K562 (cell line): ENCODE measurements around the gene CFAP73. TPM values are rescaled to one million over a fixed set of nuclear protein-coding genes. Genes with fewer than 3 reads are reported as not detected.
A peak's percentile ranks its signal among the peaks of the same experiment; 100 is the strongest.

Experiments used
- BRD4 ChIP-seq: fragments of 200-600 bp; sonication (generic); IDR thresholded peaks from 2 replicates; pipeline ENCODE4 v1.6.1; 2017; ENCODE audit warnings: inconsistent platforms
- CEBPG ChIP-seq, 3 experiments: fragments of 200-800 bp in 1 of 3; sonication (Bioruptor generic) in 1 of 3; sonication (generic) in 1 of 3; formaldehyde crosslinking in 1 of 3; IDR thresholded peaks in 2 of 3; conservative IDR thresholded peaks in 1 of 3; 2 replicates each; pipeline versions ENCODE4 v1.6.1 to v1.8.0; 2016 to 2022; ENCODE audit warnings: missing compliant biosample characterization in 2 of 3, missing genetic modification characterization in 2 of 3, mild to moderate bottlenecking in 1 of 3, missing genetic modification reagents in 1 of 3
- E4F1 ChIP-seq: fragments of 250-450 bp; sonication (Bioruptor Pico); IDR thresholded peaks from 2 replicates; pipeline ENCODE4 v1.5.0; 2021; ENCODE audit warnings: mild to moderate bottlenecking, borderline replicate concordance
- ELF4 ChIP-seq: fragments of 450-650 bp; formaldehyde crosslinking; IDR thresholded peaks from 2 replicates; pipeline ENCODE4 v1.4.0; 2022; ENCODE audit warnings: missing genetic modification characterization
- GATAD2B ChIP-seq: fragments of 450-650 bp; IDR thresholded peaks from 2 replicates; pipeline ENCODE4 v1.6.1; 2017; ENCODE audit warnings: mild to moderate bottlenecking, borderline replicate concordance
- HDAC6 ChIP-seq: IDR thresholded peaks from 2 replicates; pipeline ENCODE4 v1.6.1; 2012; ENCODE audit warnings: low read depth, mild to moderate bottlenecking, control low read depth, inconsistent platforms, low read length, moderate library complexity
- HLTF ChIP-seq: fragments of 450-650 bp; IDR thresholded peaks from 2 replicates; pipeline ENCODE4 v1.6.1; 2016
- HMGXB4 ChIP-seq: sonication (generic); formaldehyde crosslinking; IDR thresholded peaks from 2 replicates; pipeline ENCODE4 v1.8.1; 2023; ENCODE audit warnings: mild to moderate bottlenecking, missing genetic modification reagents
- MYBL2 ChIP-seq, 2 experiments: fragments of 450-650 bp in 1 of 2; sonication (generic) in 1 of 2; formaldehyde crosslinking in 1 of 2; IDR thresholded peaks; 2 replicates each; pipeline versions ENCODE4 v1.6.1 to v1.8.1; 2017 to 2022; ENCODE audit warnings: borderline replicate concordance in 1 of 2, inconsistent platforms in 1 of 2, low read depth in 1 of 2, mild to moderate bottlenecking in 1 of 2, missing genetic modification reagents in 1 of 2, moderate library complexity in 1 of 2
- NR0B1 ChIP-seq: fragments of 450-650 bp; IDR thresholded peaks from one replicate; pipeline ENCODE4 v1.6.1; 2018; ENCODE audit warnings: mild to moderate bottlenecking, moderate library complexity; ENCODE audit not compliant: partially characterized antibody
- POLR2AphosphoS5 ChIP-seq: IDR thresholded peaks from 2 replicates; pipeline ENCODE4 v1.6.1; 2011; ENCODE audit warnings: mild to moderate bottlenecking, low read depth, low read length, moderate library complexity; ENCODE audit not compliant: control insufficient read depth, insufficient read depth
- SAP30 ChIP-seq: fragments of 200-600 bp; sonication (generic); IDR thresholded peaks from 2 replicates; pipeline ENCODE4 v1.6.1; 2012; ENCODE audit warnings: borderline replicate concordance, low read depth, mild to moderate bottlenecking, moderate library complexity, low read length, control low read depth, inconsistent platforms; ENCODE audit not compliant: insufficient read depth, poor library complexity, severe bottlenecking
- SIN3B ChIP-seq: fragments of 450-650 bp; IDR thresholded peaks from 2 replicates; pipeline ENCODE4 v1.6.1; 2017; ENCODE audit warnings: low read depth, mild to moderate bottlenecking, moderate library complexity
- SRSF3 ChIP-seq: fragments of 200-400 bp; formaldehyde crosslinking; IDR thresholded peaks from 2 replicates; pipeline ENCODE4 v1.6.1; 2016; ENCODE audit warnings: mild to moderate bottlenecking, low read length, moderate library complexity; ENCODE audit not compliant: insufficient read depth
- ZNF12 ChIP-seq: sonication (generic); formaldehyde crosslinking; IDR thresholded peaks from 2 replicates; pipeline ENCODE4 v1.4.0; 2020; ENCODE audit warnings: mild to moderate bottlenecking, missing genetic modification reagents
- ZNF41 ChIP-seq: fragments of 250-450 bp; sonication (Bioruptor Pico); conservative IDR thresholded peaks from 2 replicates; pipeline ENCODE4 v1.4.0; 2020; ENCODE audit warnings: mild to moderate bottlenecking
- ZNF584 ChIP-seq: fragments of 200-800 bp; sonication (Bioruptor generic); IDR thresholded peaks from 2 replicates; pipeline ENCODE4 v1.6.1; 2016; ENCODE audit warnings: low read depth, mild to moderate bottlenecking, missing genetic modification characterization, missing compliant biosample characterization
- ZNF668 ChIP-seq: fragments of 250-450 bp; sonication (Bioruptor Pico); IDR thresholded peaks from 2 replicates; pipeline ENCODE4 v1.8.0; 2022; ENCODE audit warnings: mild to moderate bottlenecking, inconsistent platforms
- polyA plus RNA-seq, 8 experiments: library from polyadenylated mRNA; depleted of rRNA in 4 of 8; stranded (reverse) in 5 of 8; unstranded in 3 of 8; fragments of >200 nt; fragmentation: Nextera tagmentation in 2 of 8; fragmentation: Illumina TruSeq in 1 of 8; extraction: Ambion mirVana in 2 of 8; extraction: Trizol in 1 of 8; gene quantifications; 2 replicates each; pipeline versions ENCODE4 v1.2.1 to v1.2.3, GENCODE V29; 2011 to 2014; ENCODE audit warnings: inconsistent platforms in 1 of 8, missing spikeins in 1 of 8
- total RNA-seq, 7 experiments: library from RNA; depleted of rRNA in 6 of 7; stranded (reverse); fragments of >200 nt in 6 of 7; fragmentation: Illumina TruSeq in 2 of 7; extraction: Trizol in 2 of 7; gene quantifications; 2 replicates each; pipeline versions ENCODE4 v1.2.1 to v1.2.3, GENCODE V29; 2011 to 2021; ENCODE audit warnings: low replicate concordance in 1 of 7
- TF ChIP-seq, protein P1 (sequence below): fragments of 450-650 bp; IDR thresholded peaks from 2 replicates; pipeline ENCODE4 v1.6.1; 2016; ENCODE audit warnings: missing biosample characterization, missing genetic modification characterization

CFAP73 gene
- total and polyA plus RNA-seq, 9 of the 15 experiments (the other 6 are each of a cell fraction or from before 2014, with no cell fraction given): not detected

- TF ChIP-seq HMGXB4 (CRISPR knock-in tag) (peak; percentile 79; the same call in 1 of the 2 replicates), MYBL2 (IDR thresholded peaks at IDR 0.05; ENCODE audit: low read depth) (no peak), MYBL2 (CRISPR knock-in tag; IDR thresholded peaks at IDR 0.05; ENCODE audit: borderline replicate concordance) (no peak), ZNF584 (CRISPR knock-in tag) (no peak), HLTF (no peak), HDAC6 (no peak), ZNF668 (CRISPR knock-in tag) (no peak), ZNF12 (CRISPR knock-in tag) (no peak), GATAD2B (no peak; the same call in 1 of the 2 replicates), E4F1 (CRISPR knock-in tag) (no peak), CEBPG (CRISPR knock-in tag; IDR thresholded peaks at IDR 0.05) (no peak), CEBPG (tag; conservative IDR thresholded peaks at IDR 0.05 in 1 of 2, IDR thresholded peaks at IDR 0.05 in 1 of 2) (no peak), ZNF41 (CRISPR knock-in tag) (no peak), SRSF3 (no peak), SAP30 (peak; percentile 97), POLR2AphosphoS5 (peak; percentile 63), NR0B1 (no peak), ELF4 (no peak; the same call in 1 of the 2 replicates), BRD4 (peak; percentile 93), SIN3B (peak; percentile 63)
- TF ChIP-seq, protein P1, sequence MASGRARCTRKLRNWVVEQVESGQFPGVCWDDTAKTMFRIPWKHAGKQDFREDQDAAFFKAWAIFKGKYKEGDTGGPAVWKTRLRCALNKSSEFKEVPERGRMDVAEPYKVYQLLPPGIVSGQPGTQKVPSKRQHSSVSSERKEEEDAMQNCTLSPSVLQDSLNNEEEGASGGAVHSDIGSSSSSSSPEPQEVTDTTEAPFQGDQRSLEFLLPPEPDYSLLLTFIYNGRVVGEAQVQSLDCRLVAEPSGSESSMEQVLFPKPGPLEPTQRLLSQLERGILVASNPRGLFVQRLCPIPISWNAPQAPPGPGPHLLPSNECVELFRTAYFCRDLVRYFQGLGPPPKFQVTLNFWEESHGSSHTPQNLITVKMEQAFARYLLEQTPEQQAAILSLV (tag): no peak
These were observed 35.9 kb downstream of the CFAP73 start, which contains the start of the genes DDX54 and RITA1 (continued) for GRCh38 chr12:113185180-113186032.
